ENCODE measurements around the gene MDFI. TPM values are rescaled to one million over a fixed set of nuclear protein-coding genes. Genes with fewer than 3 reads are reported as not detected.

Gene MDFI
- total RNA-seq, 1 donor from 2014 or later, result 149 TPM

GRCh38 chr6:41690541-41691330, 52.5 kb downstream of the MDFI start:
- H3K4me1 Mint-ChIP-seq, result no peaks in the 10 kb centered on the region
- no peak for DNase-seq (ENCODE audit: low spot score in 2 of 2, unreplicated experiment in 2 of 2)
- peaks cover 3% of the 10 kb centered on the region for H3K27me3 Mint-ChIP-seq (ENCODE audit: low read depth)
- no peaks in the 10 kb centered on the region for H3K36me3 Mint-ChIP-seq
- TF ChIP-seq, protein P1, sequence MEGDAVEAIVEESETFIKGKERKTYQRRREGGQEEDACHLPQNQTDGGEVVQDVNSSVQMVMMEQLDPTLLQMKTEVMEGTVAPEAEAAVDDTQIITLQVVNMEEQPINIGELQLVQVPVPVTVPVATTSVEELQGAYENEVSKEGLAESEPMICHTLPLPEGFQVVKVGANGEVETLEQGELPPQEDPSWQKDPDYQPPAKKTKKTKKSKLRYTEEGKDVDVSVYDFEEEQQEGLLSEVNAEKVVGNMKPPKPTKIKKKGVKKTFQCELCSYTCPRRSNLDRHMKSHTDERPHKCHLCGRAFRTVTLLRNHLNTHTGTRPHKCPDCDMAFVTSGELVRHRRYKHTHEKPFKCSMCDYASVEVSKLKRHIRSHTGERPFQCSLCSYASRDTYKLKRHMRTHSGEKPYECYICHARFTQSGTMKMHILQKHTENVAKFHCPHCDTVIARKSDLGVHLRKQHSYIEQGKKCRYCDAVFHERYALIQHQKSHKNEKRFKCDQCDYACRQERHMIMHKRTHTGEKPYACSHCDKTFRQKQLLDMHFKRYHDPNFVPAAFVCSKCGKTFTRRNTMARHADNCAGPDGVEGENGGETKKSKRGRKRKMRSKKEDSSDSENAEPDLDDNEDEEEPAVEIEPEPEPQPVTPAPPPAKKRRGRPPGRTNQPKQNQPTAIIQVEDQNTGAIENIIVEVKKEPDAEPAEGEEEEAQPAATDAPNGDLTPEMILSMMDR (IDR thresholded peaks at IDR 0.05; ENCODE audit: unreplicated experiment), result no peak
- H3K27ac Mint-ChIP-seq, result no peak overlapping the region
- H3K9me3 Mint-ChIP-seq, result no peaks in the 10 kb centered on the region
- no peak overlapping the region for H3K4me3 Mint-ChIP-seq

- Mint-ChIP-seq H3K9me3 (no peaks in the 10 kb centered on the region), H3K36me3 (no peaks in the 10 kb centered on the region), H3K4me1 (no peaks in the 10 kb centered on the region), H3K27me3 (ENCODE audit: low read depth) (peaks cover 3% of the 10 kb centered on the region), H3K4me3 (no peak overlapping the region), H3K27ac (no peak overlapping the region)
- TF ChIP-seq, protein P1 (IDR thresholded peaks at IDR 0.05; ENCODE audit: unreplicated experiment), result no peak
- no peak for DNase-seq (ENCODE audit: low spot score in 2 of 2, unreplicated experiment in 2 of 2)
These were observed 53.3 kb downstream of the MDFI start for GRCh38 chr6:41691426-41692079.

DNA sequence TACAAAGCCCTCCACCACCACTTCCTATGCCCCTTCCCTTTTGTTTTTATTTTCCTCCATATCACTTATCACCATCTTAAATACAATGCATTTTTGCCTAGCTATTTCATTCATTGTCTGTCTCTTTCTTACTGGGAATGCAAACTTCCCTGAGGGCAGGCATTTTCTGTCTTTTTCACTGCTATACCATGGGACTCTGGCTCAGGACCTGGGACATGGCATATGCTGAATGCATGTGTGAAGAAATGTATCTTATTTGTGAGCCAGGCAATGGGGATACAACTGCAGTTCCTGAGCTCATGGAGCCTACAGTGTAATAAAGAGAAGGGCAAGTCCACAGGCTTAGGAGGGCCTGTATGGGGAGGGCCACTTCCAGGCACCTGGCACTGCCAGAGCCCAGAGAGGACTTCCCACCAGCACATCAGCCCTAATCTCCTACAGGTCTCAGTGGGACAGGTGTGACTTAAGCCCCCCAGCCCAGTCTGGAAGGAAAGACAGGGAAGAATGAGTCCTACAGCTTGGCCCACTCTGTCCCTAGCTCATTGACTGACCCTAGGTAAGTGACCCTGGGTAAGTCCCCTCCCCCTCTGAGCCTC, 53.9 kb downstream of the MDFI start:
- TF ChIP-seq, protein P1 (IDR thresholded peaks at IDR 0.05; ENCODE audit: unreplicated experiment), result no peak

DNA sequence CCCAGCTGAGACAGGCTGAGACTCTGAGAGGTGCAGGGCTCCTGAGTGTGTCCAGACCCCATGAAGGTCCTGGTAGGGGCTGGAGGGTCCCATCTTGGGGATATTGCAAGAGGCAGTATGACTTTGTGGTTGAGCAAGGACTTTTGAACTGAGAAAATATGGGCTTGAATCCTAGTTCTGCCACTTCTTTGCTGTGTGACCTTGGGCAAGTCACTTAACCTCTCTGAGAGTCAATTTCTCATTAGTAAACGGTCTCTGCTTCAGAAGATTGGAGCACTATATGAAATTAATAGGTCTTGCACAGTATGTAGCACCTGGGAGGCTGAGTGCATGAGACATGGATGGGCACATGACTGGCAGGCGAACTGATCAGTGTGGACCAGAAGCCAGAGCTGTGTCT, 54.5 kb downstream of the MDFI start:
- DNase-seq (ENCODE audit: low spot score in 2 of 2, unreplicated experiment in 2 of 2), result no peak
- H3K36me3 Mint-ChIP-seq, result no peaks in the 10 kb centered on the region
- H3K4me3 Mint-ChIP-seq, result no peak overlapping the region
- no peaks in the 10 kb centered on the region for H3K9me3 Mint-ChIP-seq
- H3K27me3 Mint-ChIP-seq (ENCODE audit: low read depth), result peaks cover 3% of the 10 kb centered on the region
- no peak overlapping the region for H3K27ac Mint-ChIP-seq
- H3K4me1 Mint-ChIP-seq, result peaks cover 4% of the 10 kb centered on the region
- TF ChIP-seq, protein P1 (IDR thresholded peaks at IDR 0.05; ENCODE audit: unreplicated experiment), result no peak

More for the DNA sequence above, 53.9 kb downstream of the MDFI start:
- Mint-ChIP-seq H3K4me1 (no peaks in the 10 kb centered on the region), H3K9me3 (no peaks in the 10 kb centered on the region), H3K27ac (no peak overlapping the region), H3K27me3 (ENCODE audit: low read depth) (peaks cover 3% of the 10 kb centered on the region), H3K4me3 (no peak overlapping the region), H3K36me3 (no peaks in the 10 kb centered on the region)
- no peak for DNase-seq (ENCODE audit: low spot score in 2 of 2, unreplicated experiment in 2 of 2)

DNA sequence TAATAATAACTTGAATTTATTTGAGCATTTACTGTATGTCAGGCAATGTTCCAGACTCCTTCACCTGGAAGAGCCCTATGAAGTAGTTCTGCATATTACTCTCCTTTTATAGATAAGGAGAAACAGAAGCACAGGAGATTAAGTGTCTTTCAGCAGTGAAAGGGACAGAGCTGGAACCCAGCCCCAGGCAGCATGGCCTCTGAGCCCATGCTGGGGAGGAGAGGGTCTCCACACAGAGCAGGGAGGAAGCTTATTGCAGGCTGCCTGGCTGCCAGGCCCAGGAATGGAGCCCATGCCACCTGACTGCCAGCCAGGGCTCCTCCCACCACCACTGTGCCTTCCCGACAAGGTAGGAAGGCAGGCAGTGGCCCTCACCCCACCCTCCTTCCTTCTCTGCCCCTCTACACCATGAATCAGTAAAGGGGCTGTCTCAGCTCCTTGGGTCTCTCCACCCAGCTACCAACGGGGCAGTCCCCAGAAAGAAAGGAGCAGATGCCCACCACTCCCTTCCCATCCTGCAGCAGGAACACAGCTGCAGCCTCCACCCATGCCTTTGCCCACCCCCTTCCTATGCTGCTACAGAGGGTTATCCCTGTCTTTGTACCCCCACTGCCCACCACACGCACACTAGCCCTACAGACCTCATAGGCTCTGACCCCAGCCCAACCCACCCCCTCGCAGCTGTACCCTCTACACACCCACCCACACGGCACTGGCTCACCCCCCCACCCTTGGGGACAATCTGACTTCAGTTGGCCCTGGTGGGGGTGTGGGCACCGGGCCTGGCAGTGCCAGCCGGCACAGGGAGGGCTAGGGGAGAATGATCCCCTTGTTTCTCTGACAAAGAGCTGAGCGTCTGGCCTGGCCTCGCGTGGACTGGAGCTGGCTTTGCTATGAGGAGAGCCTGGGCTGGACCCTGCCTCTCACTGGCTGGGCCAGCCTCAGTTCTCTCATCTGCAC, 55.3 kb downstream of the MDFI start:
- Mint-ChIP-seq H3K36me3 (no peaks in the 10 kb centered on the region), H3K4me1 (peaks cover 12% of the 10 kb centered on the region), H3K27ac (no peak overlapping the region), H3K4me3 (no peak overlapping the region), H3K27me3 (ENCODE audit: low read depth) (peaks cover 3% of the 10 kb centered on the region), H3K9me3 (no peaks in the 10 kb centered on the region)
- TF ChIP-seq, protein P1 (IDR thresholded peaks at IDR 0.05; ENCODE audit: unreplicated experiment), result no peak
- no peak for DNase-seq (ENCODE audit: low spot score in 2 of 2, unreplicated experiment in 2 of 2)
